GM18861 (cell line): Measurements from ENCODE around the gene UNC5B.

Experiments
- ATAC-seq: cut with Tn5 transposase; IDR thresholded peaks from one replicate; pipeline ENCODE4 v1.9.1; 2021; ENCODE audit not compliant: unreplicated experiment

The UNC5B gene

GRCh38 chr10:71237843-71238623 lies 25.7 kb downstream of the UNC5B start:
- no peak for ATAC-seq

DNA sequence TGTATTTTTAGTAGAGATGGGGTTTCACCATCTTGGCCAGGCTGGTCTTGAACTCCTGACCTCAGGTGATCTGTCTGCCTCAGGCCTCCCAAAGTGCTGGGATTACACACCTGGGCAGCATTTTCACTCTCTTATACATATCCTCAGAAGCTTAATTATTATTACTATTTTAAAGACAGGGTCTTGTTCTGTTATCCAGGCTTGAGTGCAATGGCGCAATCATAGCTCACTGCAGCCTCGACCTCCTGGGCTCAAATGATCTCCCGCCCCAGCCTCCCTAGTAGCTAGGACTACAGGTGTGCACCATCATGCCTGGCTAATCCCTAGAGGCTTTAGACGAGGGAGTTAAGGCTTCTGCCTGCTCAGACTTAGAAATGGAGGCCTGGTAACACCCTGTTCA lies 26.3 kb downstream of the UNC5B start:
- no peak for ATAC-seq

DNA sequence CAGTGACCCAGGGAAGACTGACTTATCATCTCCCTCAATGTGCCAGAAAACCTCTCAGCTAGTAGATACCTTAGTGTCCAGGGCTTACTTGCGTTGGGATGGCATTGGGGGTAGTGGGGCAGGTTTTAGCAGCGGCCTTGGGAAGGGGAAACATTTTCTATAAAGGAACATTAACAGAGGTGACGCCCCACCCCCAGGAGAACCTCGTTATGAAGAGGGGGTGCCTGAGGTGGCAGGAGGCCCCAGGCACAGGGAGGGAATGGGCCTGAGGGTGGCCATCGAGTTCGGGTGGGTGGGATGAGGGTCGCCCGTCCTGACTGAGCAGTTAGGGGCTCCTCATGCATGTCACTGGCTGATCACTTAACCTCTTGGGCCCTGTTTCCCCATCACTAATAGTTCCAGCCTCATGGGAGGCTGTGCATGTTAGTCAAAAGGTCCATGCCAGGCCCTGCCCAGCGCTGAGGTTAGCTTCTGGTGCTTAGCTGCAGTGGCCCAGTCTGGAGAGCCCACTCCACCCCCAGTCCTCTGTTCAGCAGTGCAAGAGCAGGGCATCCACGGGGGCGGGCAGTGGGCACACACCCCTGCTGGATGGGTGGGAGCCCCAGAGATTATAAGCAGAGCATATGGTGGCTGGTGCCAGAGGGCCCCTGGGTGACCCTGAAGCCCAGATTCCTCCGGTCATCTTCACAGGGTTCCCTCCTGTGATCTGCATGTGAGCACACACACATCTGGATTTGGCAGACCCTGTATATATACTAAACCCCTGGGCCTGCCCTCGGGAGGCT lies 27.0 kb downstream of the UNC5B start:
- ATAC-seq = no peak

DNA sequence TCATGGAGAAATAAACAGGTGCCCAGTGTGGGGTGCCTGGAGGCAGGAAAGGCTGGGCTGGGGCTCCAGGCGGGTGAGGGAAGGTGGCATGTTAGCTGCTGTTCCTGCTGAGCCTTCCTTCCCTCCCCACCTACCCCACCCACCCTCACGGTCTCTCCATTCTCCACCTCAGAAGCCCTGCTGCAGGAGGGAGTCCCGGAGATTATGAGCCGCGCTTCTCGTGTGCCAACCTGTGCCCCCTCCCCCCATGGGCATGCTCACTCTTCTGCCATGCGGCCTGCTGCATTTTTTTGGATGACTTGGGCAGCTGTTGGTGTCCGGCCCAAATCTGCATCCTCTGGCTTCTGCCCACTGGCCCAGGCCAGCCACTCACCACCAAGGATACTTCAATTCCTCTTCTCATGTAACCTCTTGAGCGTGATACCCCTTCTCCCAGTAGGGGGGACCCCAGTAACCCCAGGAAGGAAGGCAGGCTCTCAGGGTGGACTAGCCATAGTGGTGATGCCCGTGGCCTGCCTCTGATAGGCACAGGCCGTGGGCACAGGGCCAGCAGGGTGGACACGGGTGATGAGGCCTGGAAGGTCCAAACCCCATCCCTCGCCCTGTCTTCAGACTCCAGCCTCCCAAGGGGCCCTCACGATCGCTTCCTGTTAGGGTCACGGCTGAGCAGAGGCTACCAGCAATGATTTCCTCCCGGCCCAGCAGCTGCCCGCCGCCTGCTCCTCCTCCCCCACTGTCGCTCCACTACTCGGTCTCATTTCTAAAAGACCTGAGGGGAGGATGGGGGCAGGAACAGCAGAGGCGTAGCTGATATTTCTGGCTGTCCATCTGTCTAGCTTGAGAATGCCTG lies 27.8 kb downstream of the UNC5B start:
- no peak for ATAC-seq

DNA sequence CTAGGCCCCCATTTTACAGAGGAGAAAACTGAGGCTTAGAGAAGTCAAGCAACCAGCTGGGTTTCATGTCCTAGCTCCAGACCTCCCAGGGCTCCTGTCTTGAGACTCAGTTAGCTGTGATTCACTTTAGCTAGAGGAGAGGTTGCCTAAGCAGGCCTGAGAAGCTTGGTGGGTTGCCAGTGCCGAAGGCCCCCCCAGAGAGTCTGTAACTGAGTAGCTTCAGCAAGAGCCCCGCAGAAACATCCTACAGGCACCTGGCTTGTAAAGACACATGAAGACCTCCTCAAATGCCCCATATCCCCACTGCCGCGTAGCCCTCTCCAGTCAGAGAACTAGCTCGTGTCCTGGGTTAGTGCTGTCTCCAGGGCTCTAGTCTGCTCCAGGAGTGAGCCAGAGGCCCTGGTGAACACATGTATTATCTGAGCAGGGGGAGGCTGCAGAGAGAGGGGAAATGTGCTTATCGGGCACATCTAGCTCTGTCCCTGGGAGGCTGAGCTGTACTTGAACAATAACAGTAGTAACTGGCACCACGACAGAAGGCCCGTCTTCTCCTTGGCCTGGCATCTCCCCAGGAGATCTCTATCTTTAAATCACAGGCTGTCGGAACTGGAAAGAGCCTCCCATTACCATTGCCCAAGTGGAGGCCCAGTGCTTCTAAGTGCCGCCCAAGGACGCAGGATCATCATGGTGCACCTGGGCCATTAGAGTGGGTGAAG lies 28.9 kb downstream of the UNC5B start:
- no peak for ATAC-seq

DNA sequence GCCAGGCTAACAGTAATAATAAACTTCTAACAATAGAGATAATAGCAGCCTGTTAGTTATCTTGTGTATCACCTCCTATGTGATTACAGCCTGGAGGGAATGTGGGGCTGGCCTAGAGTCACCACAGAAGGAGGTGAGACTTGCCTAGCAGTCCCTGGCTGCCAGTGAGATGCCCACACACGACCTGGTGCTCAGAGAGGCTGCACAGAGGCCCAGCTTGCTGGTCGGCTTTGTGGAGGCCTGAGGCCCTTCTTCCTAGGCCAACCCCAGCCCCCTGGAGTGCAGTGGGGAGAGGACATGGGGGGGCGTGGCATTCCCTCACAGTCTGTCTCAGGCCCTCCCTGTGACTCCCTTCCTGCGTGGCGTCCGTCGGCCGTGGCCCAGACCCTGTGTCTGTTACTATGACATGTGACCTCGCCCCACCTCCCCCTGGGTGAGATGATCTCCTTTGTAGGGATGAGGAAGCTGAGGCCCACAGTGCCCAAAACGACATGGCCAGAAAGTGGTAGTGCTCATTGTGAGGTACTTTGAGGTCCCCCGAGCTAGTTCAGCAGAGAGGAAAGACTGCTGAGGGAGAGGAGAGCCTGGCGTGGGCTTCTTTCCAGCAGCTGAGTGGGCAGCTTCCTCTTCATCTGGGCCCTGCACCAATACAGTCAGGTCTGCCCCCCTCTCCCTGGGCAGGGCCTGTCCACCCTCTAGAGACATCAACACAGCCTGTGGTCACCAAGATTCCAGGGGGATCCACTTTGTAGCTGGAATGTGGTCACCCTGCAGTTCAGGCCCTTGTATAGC lies 29.7 kb downstream of the UNC5B start:
- ATAC-seq = no peak

- ATAC-seq = no peak
Observed at GRCh38 chr10:71242622-71243009, 30.2 kb downstream of the UNC5B start.

DNA sequence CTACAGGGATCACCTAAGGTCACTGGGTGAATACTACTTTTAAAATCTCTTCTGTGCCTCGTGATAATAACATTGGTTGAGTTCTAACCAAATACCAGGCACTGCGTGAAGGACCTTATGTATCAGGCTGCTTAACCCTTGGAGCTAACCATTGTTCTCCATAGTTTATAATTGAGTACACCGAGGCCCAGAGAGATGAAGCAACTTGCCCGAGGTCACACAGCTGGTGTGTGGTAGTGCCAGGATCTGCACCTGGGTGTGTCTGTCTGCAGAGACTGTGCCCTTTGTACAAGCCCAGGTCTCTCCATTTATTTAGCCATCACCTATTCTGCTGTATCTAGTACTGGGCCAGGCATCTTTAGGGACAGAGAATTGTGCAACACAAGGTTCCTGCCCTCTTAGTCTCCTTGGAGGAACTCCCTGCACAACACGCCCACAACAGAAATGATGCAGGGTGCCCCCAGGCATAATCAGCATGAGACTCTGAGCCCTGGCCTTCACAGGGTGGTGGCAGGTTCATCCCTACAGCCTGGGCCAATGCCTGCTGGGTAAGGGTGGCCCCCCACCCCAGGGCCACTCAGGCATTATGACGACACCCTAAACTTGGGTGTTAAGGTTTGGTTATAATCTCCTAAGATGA lies 31.5 kb downstream of the UNC5B start:
- no peak for ATAC-seq

DNA sequence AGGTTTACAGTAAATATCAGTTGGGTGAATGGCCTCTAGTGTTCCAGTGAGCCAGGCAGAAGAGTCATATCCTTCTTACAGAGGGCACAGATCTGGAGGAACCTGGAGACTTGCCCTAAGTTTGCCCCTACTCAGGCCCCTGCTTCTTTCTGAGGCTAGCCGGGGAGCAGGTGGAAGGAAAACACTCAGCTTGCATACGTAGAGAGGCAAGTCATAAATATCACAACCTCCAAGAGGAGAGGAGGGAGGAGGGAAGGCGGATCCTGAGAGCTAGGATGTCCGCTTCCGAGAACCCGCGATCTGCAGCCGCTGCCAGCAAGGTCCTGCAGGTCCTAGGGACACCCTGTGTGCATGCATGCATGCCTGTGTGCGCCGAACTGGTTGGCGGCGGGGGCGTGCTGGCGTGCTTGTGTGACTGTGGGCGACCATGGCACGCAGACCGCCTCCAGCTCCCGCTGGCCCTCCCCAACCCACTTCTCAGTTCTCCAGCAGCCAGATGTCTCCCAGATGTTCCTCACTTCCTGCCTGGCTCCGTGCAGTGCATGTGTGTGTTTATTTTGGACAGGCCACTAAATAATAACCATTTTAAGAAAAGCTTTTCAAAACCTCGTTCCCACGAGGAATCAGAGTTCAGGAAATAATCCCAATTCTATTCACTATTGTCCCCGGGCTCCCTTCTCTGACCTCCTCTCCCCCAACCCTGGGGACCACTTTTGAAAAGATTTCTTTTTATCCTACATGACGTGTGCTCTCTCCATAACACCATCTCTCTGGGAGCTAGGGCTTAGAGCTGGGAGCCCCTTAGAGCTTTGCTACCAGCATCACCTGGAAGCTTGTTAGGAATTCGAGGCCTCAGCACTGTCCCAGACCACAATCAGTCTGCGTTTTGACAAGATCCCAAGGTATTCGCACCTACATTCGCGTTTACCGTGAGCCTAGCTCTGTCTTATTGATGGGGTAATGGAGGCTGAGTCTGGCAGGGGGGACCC lies 32.4 kb downstream of the UNC5B start:
- no peak for ATAC-seq

DNA sequence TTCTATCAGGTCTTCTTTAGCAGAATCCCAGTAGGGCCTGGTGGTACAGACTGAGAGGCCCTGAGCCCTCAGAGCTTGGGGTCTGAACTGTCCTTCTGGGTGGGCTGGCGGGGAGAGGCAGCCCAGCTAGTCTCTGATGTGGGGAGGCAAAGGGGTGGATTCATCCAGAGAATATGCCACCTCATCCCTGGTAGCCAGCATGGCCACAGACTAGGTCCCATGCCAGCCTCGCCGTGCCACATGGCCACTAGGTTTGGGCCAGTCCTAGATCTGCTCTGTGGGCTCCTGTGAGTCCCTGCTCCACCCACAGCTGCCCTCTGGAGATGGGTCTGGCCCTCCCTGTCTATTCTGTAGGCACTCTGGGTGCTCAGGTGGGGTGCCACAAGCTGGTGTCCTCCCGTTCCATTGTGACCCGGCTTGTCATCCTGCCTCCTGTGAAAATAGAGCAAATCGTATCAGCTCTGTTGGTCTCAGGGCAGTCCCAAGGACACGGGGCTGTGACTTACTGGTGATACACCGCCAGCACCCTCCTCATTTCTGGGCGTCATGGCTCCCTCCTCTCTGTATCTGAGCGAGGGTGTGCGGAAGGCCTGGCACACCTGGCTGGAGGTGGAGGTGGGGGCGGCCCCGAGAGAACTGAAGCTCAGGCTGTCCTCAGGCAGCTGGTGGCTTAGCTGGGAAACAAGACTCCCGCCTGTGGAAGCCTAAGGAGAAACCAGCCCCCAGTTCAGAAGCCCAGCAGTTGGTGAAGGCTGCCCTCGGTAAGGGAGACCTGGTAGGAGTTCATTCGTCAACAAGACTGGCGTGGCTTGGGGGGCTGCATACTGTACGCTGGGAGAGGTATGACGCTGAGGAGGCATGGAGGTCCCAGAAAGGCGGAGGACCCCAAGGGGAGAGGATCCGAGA lies 33.3 kb downstream of the UNC5B start:
- ATAC-seq = no peak

DNA sequence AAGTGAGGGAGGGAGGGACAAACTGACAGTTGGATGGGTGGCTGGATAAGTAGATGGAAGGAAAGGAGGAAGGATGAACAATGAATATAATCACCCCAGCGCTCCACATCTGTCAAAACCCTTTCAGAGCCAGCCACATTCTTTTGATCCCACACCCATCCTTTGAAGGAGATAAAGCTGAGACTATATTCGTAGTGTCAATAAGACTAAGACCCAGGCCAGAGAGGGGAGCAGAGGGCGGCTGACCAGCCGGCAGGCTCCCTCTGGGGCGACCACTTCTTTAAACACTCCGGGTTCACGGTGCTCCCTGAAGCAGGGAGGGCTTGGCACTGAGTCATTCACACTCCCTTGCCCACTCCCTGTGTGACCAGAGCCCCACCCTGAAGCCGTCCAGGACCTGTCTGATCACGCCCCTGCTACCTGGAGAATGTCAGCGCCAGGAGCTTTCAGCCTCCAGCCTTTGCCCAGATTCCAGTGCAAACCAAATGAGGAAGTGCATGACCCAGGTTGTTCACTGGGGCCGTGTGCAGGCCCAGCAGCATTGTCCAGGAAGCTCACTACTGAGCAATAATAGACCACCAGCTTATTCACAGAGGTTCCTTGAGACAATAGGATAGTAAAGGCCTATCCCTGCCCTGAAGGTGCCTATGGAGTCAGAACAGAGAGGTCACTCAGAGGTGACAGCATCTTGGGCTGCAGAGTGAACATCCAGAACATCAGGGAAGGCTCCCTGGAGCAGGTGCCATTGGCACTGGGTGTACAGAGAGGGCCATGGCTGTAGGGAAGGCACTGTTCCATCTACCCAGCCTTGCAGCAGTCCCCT lies 34.4 kb downstream of the UNC5B start:
- no peak for ATAC-seq

DNA sequence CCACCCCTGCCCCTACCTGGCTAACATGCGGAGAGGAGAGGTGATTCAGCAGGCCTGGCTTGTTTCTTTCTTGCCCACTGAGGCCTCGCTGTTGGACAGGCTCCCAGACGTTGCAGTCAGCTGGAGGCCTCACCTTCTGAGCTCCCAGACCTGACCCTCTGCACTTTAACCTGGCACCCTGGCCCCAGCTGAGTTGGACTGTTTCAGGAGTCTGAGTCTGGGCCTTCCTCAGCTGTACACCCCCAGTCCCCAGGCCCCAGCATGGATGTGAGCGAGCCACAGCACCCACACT lies 35.0 kb downstream of the UNC5B start:
- ATAC-seq = no peak

GRCh38 chr10:71247804-71248203 lies 35.4 kb downstream of the UNC5B start:
- ATAC-seq = no peak

DNA sequence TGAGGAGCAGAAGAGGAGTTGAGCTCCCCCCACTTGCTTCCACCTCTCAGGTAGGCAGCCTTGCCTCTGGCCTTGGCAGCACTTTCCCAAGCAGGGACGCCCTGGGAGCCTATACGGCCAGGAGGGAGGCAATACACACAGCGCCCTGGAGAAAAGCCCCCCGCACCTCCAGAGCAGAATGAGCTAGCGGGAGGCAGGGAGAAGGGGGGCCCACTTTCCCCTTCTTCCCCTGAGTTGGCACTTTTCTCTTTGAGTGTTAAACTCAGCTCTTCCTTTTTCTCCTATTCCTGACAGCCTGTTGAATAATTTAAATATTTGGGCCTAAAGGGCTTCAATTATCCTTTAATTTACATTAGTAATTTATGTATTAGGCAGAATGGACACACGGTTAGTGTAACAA lies 35.8 kb downstream of the UNC5B start:
- no peak for ATAC-seq

GRCh38 chr10:71249996-71250395 lies 37.6 kb downstream of the UNC5B start:
- no peak for ATAC-seq

GRCh38 chr10:71250405-71250804 lies 38.0 kb downstream of the UNC5B start:
- ATAC-seq = no peak

DNA sequence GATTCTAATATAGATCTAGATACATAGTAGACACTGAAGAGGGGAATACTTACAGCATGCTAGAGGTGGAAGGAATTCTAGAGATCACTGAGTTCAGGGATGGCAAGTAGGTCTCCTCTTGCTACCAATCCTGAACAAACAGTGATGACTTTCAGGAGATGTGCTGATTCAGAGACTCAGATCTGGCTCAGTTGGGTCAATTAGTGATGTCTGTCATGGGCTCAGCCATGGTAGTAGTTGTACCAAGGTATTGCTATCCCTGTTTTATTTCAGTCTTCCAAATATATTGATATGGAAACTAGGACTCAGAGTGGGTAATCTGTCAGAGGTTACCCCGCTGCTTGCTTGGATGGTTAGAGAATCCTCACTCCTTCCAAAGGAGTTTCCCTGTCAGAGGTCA lies 38.5 kb downstream of the UNC5B start:
- ATAC-seq = no peak
